OCI-LY1 (cell line): ENCODE data around the gene DNAH8.

Source experiments
- H2AFZ ChIP-seq: fragments of 200-600 bp; sonication (generic), shearing (Covaris generic); 2 replicates; pipeline ENCODE4 v1.6.0; 2014; ENCODE audit warnings: antibody characterized with exemption, mild to moderate bottlenecking, low read length
- H3F3A ChIP-seq: fragments of 200-600 bp; sonication (generic), shearing (Covaris generic); 2 replicates; pipeline ENCODE4 v1.6.0; 2014; ENCODE audit warnings: mild to moderate bottlenecking, antibody characterized with exemption, low read length, moderate library complexity; ENCODE audit not compliant: insufficient read depth
- H3K27ac ChIP-seq: fragments of 200-600 bp; sonication (generic); 2 replicates; pipeline ENCODE4 v1.5.1; 2014; ENCODE audit warnings: low read length, mixed run types, mild to moderate bottlenecking, low read depth; ENCODE audit not compliant: poor library complexity, severe bottlenecking
- H3K27me3 ChIP-seq: fragments of 200-600 bp; sonication (generic); 2 replicates; pipeline ENCODE4 v1.6.0; 2014; ENCODE audit warnings: antibody characterized with exemption, mild to moderate bottlenecking, low read length, moderate library complexity; ENCODE audit not compliant: insufficient read depth
- H3K36me3 ChIP-seq: fragments of 200-600 bp; sonication (generic); 2 replicates; pipeline ENCODE4 v1.6.1; 2014; ENCODE audit warnings: mild to moderate bottlenecking, antibody characterized with exemption, low read length, moderate library complexity, mixed read lengths; ENCODE audit not compliant: insufficient read depth
- H3K4me1 ChIP-seq: fragments of 200-600 bp; sonication (generic); 2 replicates; pipeline ENCODE4 v1.5.1; 2014; ENCODE audit warnings: mild to moderate bottlenecking, low read length, moderate library complexity; ENCODE audit not compliant: insufficient read depth, severe bottlenecking
- H3K4me2 ChIP-seq: fragments of 200-600 bp; sonication (generic), shearing (Covaris generic); 2 replicates; pipeline ENCODE4 v1.6.1; 2014; ENCODE audit warnings: low read length
- H3K4me3 ChIP-seq: fragments of 200-600 bp; sonication (generic); 2 replicates; pipeline ENCODE4 v1.5.1; 2014; ENCODE audit warnings: low read length, low read depth, mild to moderate bottlenecking, mixed read lengths; ENCODE audit not compliant: poor library complexity, severe bottlenecking
- H3K79me2 ChIP-seq: fragments of 200-600 bp; shearing (Covaris generic); 2 replicates; pipeline ENCODE4 v1.6.1; 2016; ENCODE audit warnings: mixed run types, low read length, mixed read lengths; ENCODE audit not compliant: insufficient read depth
- H3K9ac ChIP-seq: fragments of 200-600 bp; sonication (generic), shearing (Covaris generic); 2 replicates; pipeline ENCODE4 v1.6.1; 2014; ENCODE audit warnings: mild to moderate bottlenecking, low read length, mixed read lengths
- H3K9me2 ChIP-seq: fragments of 200-600 bp; sonication (generic), shearing (Covaris generic); 2 replicates; pipeline ENCODE4 v1.6.1; 2014; ENCODE audit warnings: low read depth, mild to moderate bottlenecking, low read length, mixed read lengths
- H3K9me3 ChIP-seq: fragments of 200-600 bp; shearing (Covaris generic); 2 replicates; pipeline ENCODE4 v1.6.1; 2014; ENCODE audit warnings: low read length, mixed read lengths
- H4K20me1 ChIP-seq: fragments of 200-600 bp; sonication (generic), shearing (Covaris generic); 2 replicates; pipeline ENCODE4 v1.6.0; 2016; ENCODE audit warnings: mild to moderate bottlenecking, low read length; ENCODE audit not compliant: insufficient read depth
- EZH2 ChIP-seq: fragments of 200-600 bp; sonication (generic), shearing (Covaris generic); IDR thresholded peaks from 2 replicates; pipeline ENCODE4 v1.8.0; 2017; ENCODE audit warnings: borderline replicate concordance, mixed run types, mild to moderate bottlenecking, antibody characterized with exemption, low read length, moderate library complexity, mixed read lengths
- TF ChIP-seq, protein P1 (sequence below): fragments of 200-600 bp; sonication (generic), shearing (Covaris generic); IDR thresholded peaks from 2 replicates; pipeline ENCODE4 v1.5.1; 2017; ENCODE audit warnings: mild to moderate bottlenecking, antibody characterized with exemption, low read length, moderate library complexity, mixed read lengths

Gene DNAH8

GRCh38 chr6:39076623-39077535 is 361.8 kb downstream of the DNAH8 start:
- H3K9ac ChIP-seq = no peak overlapping the region
- H3K4me2 ChIP-seq = no peak overlapping the region
- no peaks in the 10 kb centered on the region for H3K36me3 ChIP-seq
- H4K20me1 ChIP-seq = no peaks in the 10 kb centered on the region
- no peaks in the 10 kb centered on the region for H3K27me3 ChIP-seq
- H3K27ac ChIP-seq = no peak overlapping the region
- no peaks in the 10 kb centered on the region for H3K9me3 ChIP-seq
- no peaks in the 10 kb centered on the region for H3F3A ChIP-seq
- H3K79me2 ChIP-seq = no peaks in the 10 kb centered on the region
- no peaks in the 10 kb centered on the region for H3K9me2 ChIP-seq
- no peak overlapping the region for H3K4me3 ChIP-seq
- H2AFZ ChIP-seq = no peak overlapping the region
- H3K4me1 ChIP-seq = no peaks in the 10 kb centered on the region
- TF ChIP-seq EZH2 = no peak
- TF ChIP-seq, protein P1, sequence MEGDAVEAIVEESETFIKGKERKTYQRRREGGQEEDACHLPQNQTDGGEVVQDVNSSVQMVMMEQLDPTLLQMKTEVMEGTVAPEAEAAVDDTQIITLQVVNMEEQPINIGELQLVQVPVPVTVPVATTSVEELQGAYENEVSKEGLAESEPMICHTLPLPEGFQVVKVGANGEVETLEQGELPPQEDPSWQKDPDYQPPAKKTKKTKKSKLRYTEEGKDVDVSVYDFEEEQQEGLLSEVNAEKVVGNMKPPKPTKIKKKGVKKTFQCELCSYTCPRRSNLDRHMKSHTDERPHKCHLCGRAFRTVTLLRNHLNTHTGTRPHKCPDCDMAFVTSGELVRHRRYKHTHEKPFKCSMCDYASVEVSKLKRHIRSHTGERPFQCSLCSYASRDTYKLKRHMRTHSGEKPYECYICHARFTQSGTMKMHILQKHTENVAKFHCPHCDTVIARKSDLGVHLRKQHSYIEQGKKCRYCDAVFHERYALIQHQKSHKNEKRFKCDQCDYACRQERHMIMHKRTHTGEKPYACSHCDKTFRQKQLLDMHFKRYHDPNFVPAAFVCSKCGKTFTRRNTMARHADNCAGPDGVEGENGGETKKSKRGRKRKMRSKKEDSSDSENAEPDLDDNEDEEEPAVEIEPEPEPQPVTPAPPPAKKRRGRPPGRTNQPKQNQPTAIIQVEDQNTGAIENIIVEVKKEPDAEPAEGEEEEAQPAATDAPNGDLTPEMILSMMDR = no peak

- Histone ChIP-seq H3K4me3 (no peak overlapping the region), H3K4me1 (no peaks in the 10 kb centered on the region), H3K27ac (no peak overlapping the region), H2AFZ (no peak overlapping the region), H3K9me2 (no peaks in the 10 kb centered on the region), H3K4me2 (no peak overlapping the region), H3K79me2 (no peaks in the 10 kb centered on the region), H4K20me1 (no peaks in the 10 kb centered on the region), H3K9me3 (no peaks in the 10 kb centered on the region), H3K36me3 (no peaks in the 10 kb centered on the region), H3F3A (no peaks in the 10 kb centered on the region), H3K27me3 (no peaks in the 10 kb centered on the region), H3K9ac (no peak overlapping the region)
- TF ChIP-seq, protein P1 = no peak
- TF ChIP-seq EZH2 = no peak
Observed at GRCh38 chr6:39077882-39078594, 362.9 kb downstream of the DNAH8 start.

GRCh38 chr6:39078695-39079094 is 363.6 kb downstream of the DNAH8 start:
- TF ChIP-seq, protein P1 = no peak
- Histone ChIP-seq H3K9me2 (no peaks in the 10 kb centered on the region), H3F3A (no peaks in the 10 kb centered on the region), H3K27me3 (no peaks in the 10 kb centered on the region), H3K36me3 (no peaks in the 10 kb centered on the region), H3K9me3 (no peaks in the 10 kb centered on the region), H3K9ac (no peak overlapping the region), H3K4me1 (no peaks in the 10 kb centered on the region), H3K27ac (no peak overlapping the region), H3K4me2 (no peak overlapping the region), H2AFZ (no peak overlapping the region), H3K79me2 (no peaks in the 10 kb centered on the region), H4K20me1 (no peaks in the 10 kb centered on the region), H3K4me3 (no peak overlapping the region)
